ENCODE data around the gene ARMC7. TPM values are rescaled to one million over a fixed set of nuclear protein-coding genes. Genes with fewer than 3 reads are reported as not detected.

ARMC7 gene
- total RNA-seq, 1 donor from 2014 or later = 15.4 TPM

- TF ChIP-seq, protein P1, sequence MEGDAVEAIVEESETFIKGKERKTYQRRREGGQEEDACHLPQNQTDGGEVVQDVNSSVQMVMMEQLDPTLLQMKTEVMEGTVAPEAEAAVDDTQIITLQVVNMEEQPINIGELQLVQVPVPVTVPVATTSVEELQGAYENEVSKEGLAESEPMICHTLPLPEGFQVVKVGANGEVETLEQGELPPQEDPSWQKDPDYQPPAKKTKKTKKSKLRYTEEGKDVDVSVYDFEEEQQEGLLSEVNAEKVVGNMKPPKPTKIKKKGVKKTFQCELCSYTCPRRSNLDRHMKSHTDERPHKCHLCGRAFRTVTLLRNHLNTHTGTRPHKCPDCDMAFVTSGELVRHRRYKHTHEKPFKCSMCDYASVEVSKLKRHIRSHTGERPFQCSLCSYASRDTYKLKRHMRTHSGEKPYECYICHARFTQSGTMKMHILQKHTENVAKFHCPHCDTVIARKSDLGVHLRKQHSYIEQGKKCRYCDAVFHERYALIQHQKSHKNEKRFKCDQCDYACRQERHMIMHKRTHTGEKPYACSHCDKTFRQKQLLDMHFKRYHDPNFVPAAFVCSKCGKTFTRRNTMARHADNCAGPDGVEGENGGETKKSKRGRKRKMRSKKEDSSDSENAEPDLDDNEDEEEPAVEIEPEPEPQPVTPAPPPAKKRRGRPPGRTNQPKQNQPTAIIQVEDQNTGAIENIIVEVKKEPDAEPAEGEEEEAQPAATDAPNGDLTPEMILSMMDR (IDR thresholded peaks at IDR 0.05) = no peak
- Mint-ChIP-seq H3K27ac (no peak overlapping the region), H3K9me3 (no peaks in the 10 kb centered on the region), H3K36me3 (ENCODE audit: low read depth) (no peaks in the 10 kb centered on the region), H3K27me3 (no peaks in the 10 kb centered on the region), H3K4me3 (no peak overlapping the region), H3K4me1 (peaks cover 9% of the 10 kb centered on the region)
- CTCF ChIA-PET = no interaction called here
- DNase-seq (no peak), ATAC-seq (ENCODE audit: low read depth) (no peak)
- POLR2A ChIA-PET = no interaction called here
- intact Hi-C loops (cut with micrococcal nuclease) = no loop called here
Observed at GRCh38 chr17:75093548-75094158, 16.1 kb upstream of the ARMC7 start.

GRCh38 chr17:75094871-75095399, 14.8 kb upstream of the ARMC7 start:
- DNase-seq = no peak
- Mint-ChIP-seq H3K4me3 (no peak overlapping the region), H3K4me1 (peaks cover 6% of the 10 kb centered on the region), H3K9me3 (no peaks in the 10 kb centered on the region), H3K27ac (no peak overlapping the region), H3K27me3 (no peaks in the 10 kb centered on the region), H3K36me3 (ENCODE audit: low read depth) (no peaks in the 10 kb centered on the region)
- TF ChIP-seq, protein P1 (IDR thresholded peaks at IDR 0.05) = no peak
- ChIA-PET POLR2A (interaction anchor here (1.1 kb wide), 1 partner anchor 13 kb away, joined by 3 read pairs; no protein-coding TSS in a partner anchor), CTCF (no interaction called here)
- no peak for ATAC-seq (ENCODE audit: low read depth)
- intact Hi-C loops (cut with micrococcal nuclease) = no loop called here

DNA sequence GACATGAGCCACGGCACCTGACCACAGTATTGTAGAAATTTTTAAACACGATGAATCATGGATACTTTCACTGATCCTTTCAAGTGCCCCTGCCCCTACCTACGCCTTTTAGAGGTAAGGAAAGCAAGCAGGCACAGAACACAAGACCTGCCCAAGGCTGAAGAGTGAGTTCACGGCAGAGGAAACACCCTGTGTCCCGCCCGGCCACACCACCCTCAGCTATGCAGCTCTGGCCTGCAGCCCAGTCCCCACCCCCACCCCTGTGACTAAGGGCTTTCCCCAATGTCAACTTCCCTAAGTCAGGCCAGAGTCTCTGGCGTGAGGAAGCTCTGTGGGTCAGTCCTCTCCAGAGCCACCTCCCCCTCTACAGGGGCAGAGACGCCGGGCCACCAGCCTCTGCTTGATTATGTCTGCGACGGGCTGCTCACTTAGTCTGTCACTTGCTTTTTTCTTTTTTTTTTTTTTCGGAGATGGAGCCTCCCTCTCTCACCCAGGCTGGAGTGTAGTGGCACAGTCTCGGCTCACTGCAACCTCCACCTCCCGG, 13.6 kb upstream of the ARMC7 start:
- TF ChIP-seq, protein P1 (IDR thresholded peaks at IDR 0.05) = no peak
- Mint-ChIP-seq H3K4me3 (no peak overlapping the region), H3K9me3 (no peaks in the 10 kb centered on the region), H3K36me3 (ENCODE audit: low read depth) (no peaks in the 10 kb centered on the region), H3K27me3 (no peaks in the 10 kb centered on the region), H3K4me1 (peaks cover 3% of the 10 kb centered on the region), H3K27ac (no peak overlapping the region)
- intact Hi-C loops (cut with micrococcal nuclease) = no loop called here
- ChIA-PET CTCF (no interaction called here), POLR2A (interaction anchor here (0.7 to 1.5 kb wide), 3 partner anchors 11 to 19 kb away, joined by 3 to 5 read pairs (median 3); no protein-coding TSS in a partner anchor)
- DNase-seq = no peak
- no peak for ATAC-seq (ENCODE audit: low read depth)

GRCh38 chr17:75097865-75098264, 11.9 kb upstream of the ARMC7 start:
- ATAC-seq (ENCODE audit: low read depth) (no peak), DNase-seq (no peak)
- ChIA-PET POLR2A (no interaction called here), CTCF (interaction anchor here (1.3 kb wide), 1 partner anchor 8 kb away, joined by 4 read pairs; no protein-coding TSS in a partner anchor)
- intact Hi-C loops (cut with micrococcal nuclease) = no loop called here
- Mint-ChIP-seq H3K36me3 (ENCODE audit: low read depth) (no peaks in the 10 kb centered on the region), H3K9me3 (no peaks in the 10 kb centered on the region), H3K4me3 (no peak overlapping the region), H3K27me3 (no peaks in the 10 kb centered on the region), H3K27ac (no peak overlapping the region), H3K4me1 (peaks cover 13% of the 10 kb centered on the region)
- TF ChIP-seq, protein P1 (IDR thresholded peaks at IDR 0.05) = no peak

DNA sequence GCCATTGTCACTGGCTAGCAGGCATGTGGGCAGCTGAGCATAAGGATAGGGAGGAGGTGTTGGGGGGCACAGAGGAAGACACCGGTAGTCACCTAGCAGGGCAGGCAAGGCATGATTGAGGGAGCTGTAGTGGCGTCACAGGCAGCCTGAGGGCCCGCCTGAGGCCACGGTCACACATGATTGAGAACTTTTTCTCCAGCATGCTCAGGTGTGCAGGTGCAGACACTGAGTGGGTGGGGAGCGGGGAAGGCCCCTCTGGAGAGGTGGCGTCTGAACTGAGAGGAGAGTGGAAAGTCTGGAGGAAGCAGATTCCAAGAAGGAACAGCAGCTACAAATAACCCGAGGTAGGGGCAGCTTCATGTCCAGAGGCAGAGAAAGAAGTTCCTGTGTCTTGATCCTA, 10.9 kb upstream of the ARMC7 start:
- H3K4me3 Mint-ChIP-seq = no peak overlapping the region
- intact Hi-C loops (cut with micrococcal nuclease) = no loop called here
- ATAC-seq (ENCODE audit: low read depth) (no peak), DNase-seq (no peak)
- CTCF ChIA-PET = interaction anchor here (1.0 kb wide), 1 partner anchor 15 kb away, joined by 3 read pairs; no protein-coding TSS in a partner anchor
- peaks cover 17% of the 10 kb centered on the region for H3K4me1 Mint-ChIP-seq
- H3K36me3 Mint-ChIP-seq (ENCODE audit: low read depth) = no peaks in the 10 kb centered on the region
- TF ChIP-seq, protein P1 (IDR thresholded peaks at IDR 0.05) = no peak
- no peaks in the 10 kb centered on the region for H3K27me3 Mint-ChIP-seq
- POLR2A ChIA-PET = interaction anchor here (0.8 kb wide), 1 partner anchor 11 kb away, joined by 5 read pairs; the partner anchor contains the start of gene ARMC7
- no peak overlapping the region for H3K27ac Mint-ChIP-seq
- no peaks in the 10 kb centered on the region for H3K9me3 Mint-ChIP-seq
